SK-N-SH (cell line): ENCODE data around the gene ATAD3B. TPM values are rescaled to one million over a fixed set of nuclear protein-coding genes. Genes with fewer than 3 reads are reported as not detected.

Source experiments
- CTCF ChIA-PET: fragments of 300-600, 350-600 bp; formaldehyde crosslinking; extraction: SDS; loops from one replicate; lab custom pipeline; 2021; lab: Yijun Ruan, JAX
- POLR2A ChIA-PET: fragments of 350-600 bp; sonication (Branson Sonifier 250); formaldehyde crosslinking; extraction: SDS; loops from one replicate; lab custom pipeline; 2020; ENCODE audit warnings: antibody characterized with exemption, inconsistent platforms; lab: Yijun Ruan, JAX
- DNase-seq: peaks from one replicate; pipeline ENCODE4 v3.0.0; 2012
- H2AFZ ChIP-seq: fragments of 200-600 bp; sonication (generic); 2 replicates; pipeline ENCODE4 v1.8.1; 2016; ENCODE audit warnings: antibody characterized with exemption, mild to moderate bottlenecking, low read depth
- H3F3A ChIP-seq: fragments of 200-600 bp; sonication (generic); replicated peaks from 2 replicates; pipeline ENCODE3; 2016; ENCODE audit warnings: antibody characterized with exemption, mild to moderate bottlenecking; ENCODE audit not compliant: insufficient read depth
- H3K27ac ChIP-seq, 2 experiments: fragments of 200-500 bp in 1 of 2; fragments of 200-600 bp in 1 of 2; sonication (Bioruptor generic) in 1 of 2; sonication (generic), shearing (Covaris generic) in 1 of 2; 2 replicates each; pipeline versions ENCODE4 v1.5.1 to v1.6.1; 2014 to 2016; ENCODE audit warnings: low read depth in 2 of 2, inconsistent platforms in 1 of 2, low read length in 1 of 2, mild to moderate bottlenecking in 1 of 2, mixed read lengths in 1 of 2
- H3K27me3 ChIP-seq: fragments of 200-600 bp; sonication (generic), shearing (Covaris generic); 2 replicates; pipeline ENCODE4 v1.6.1; 2016; ENCODE audit warnings: mixed run types; ENCODE audit not compliant: insufficient read depth
- H3K36me3 ChIP-seq, 2 experiments: fragments of 200-500 bp in 1 of 2; fragments of 200-600 bp in 1 of 2; sonication (Bioruptor generic) in 1 of 2; sonication (generic) in 1 of 2; replicated peaks in 1 of 2; 2 replicates each; pipeline versions ENCODE3 to v1.5.1; 2014 to 2016; ENCODE audit warnings: low read length in 1 of 2, mild to moderate bottlenecking in 1 of 2; ENCODE audit not compliant: insufficient read depth in 2 of 2, control insufficient read depth in 1 of 2
- H3K4me1 ChIP-seq, 2 experiments: fragments of 200-500 bp in 1 of 2; fragments of 200-600 bp in 1 of 2; sonication (Bioruptor generic) in 1 of 2; sonication (generic), shearing (Covaris generic) in 1 of 2; 2 replicates each; pipeline versions ENCODE4 v1.5.1 to v1.6.1; 2014 to 2016; ENCODE audit warnings: low read depth in 1 of 2, low read length in 1 of 2, mixed run types in 1 of 2; ENCODE audit not compliant: insufficient read depth in 2 of 2, control insufficient read depth in 1 of 2
- H3K4me2 ChIP-seq: fragments of 200-600 bp; sonication (generic), shearing (Covaris generic); 2 replicates; pipeline ENCODE4 v1.6.1; 2017; ENCODE audit warnings: mixed run types
- H3K4me3 ChIP-seq, 2 experiments: fragments of 200-500 bp in 1 of 2; fragments of 200-600 bp in 1 of 2; sonication (Bioruptor generic) in 1 of 2; sonication (generic), shearing (Covaris generic) in 1 of 2; 2 replicates each; pipeline versions ENCODE4 v1.5.1 to v1.8.1; 2014 to 2016; ENCODE audit warnings: low read depth in 2 of 2, inconsistent platforms in 1 of 2, low read length in 1 of 2, mild to moderate bottlenecking in 1 of 2, mixed read lengths in 1 of 2, moderate library complexity in 1 of 2
- H3K79me2 ChIP-seq: fragments of 200-600 bp; sonication (generic); 2 replicates; pipeline ENCODE4 v1.8.1; 2017; ENCODE audit warnings: mild to moderate bottlenecking; ENCODE audit not compliant: insufficient read depth
- H3K9ac ChIP-seq: fragments of 200-600 bp; sonication (generic); 2 replicates; pipeline ENCODE4 v1.6.1; 2017; ENCODE audit warnings: mixed run types
- H3K9me2 ChIP-seq: fragments of 200-600 bp; sonication (generic); 2 replicates; pipeline ENCODE4 v1.6.1; 2017; ENCODE audit warnings: mixed run types
- H3K9me3 ChIP-seq: fragments of 200-600 bp; sonication (generic); 2 replicates; pipeline ENCODE4 v1.6.1; 2017; ENCODE audit warnings: mixed run types, mild to moderate bottlenecking, moderate library complexity
- H4K20me1 ChIP-seq: fragments of 200-600 bp; sonication (generic); 2 replicates; pipeline ENCODE4 v1.6.1; 2017; ENCODE audit warnings: mild to moderate bottlenecking, mixed run types; ENCODE audit not compliant: insufficient read depth
- EZH2phosphoT487 ChIP-seq: fragments of 200-600 bp; sonication (generic); IDR thresholded peaks from 2 replicates; pipeline ENCODE4 v1.6.1; 2017; ENCODE audit warnings: low read depth, mixed run types, mild to moderate bottlenecking, antibody characterized with exemption, moderate library complexity, borderline replicate concordance
- FOXJ3 ChIP-seq: sonication (generic); formaldehyde crosslinking; IDR thresholded peaks from 2 replicates; pipeline ENCODE4 v1.5.1; 2020; ENCODE audit warnings: mild to moderate bottlenecking, missing genetic modification reagents
- FOXM1 ChIP-seq: IDR thresholded peaks from 2 replicates; pipeline ENCODE4 v1.4.0; 2012; ENCODE audit warnings: low read depth, mild to moderate bottlenecking
- GABPA ChIP-seq: IDR thresholded peaks from 2 replicates; pipeline ENCODE4 v1.4.0; 2012; ENCODE audit warnings: low read depth, mild to moderate bottlenecking
- GATA2 ChIP-seq: sonication (generic); formaldehyde crosslinking; IDR thresholded peaks from 2 replicates; pipeline ENCODE4 v1.5.0; 2020; ENCODE audit warnings: mild to moderate bottlenecking, missing genetic modification reagents
- IRF3 ChIP-seq: fragments of 150-350 bp; IDR thresholded peaks from 2 replicates; pipeline ENCODE4 v1.6.1; 2016; ENCODE audit warnings: mild to moderate bottlenecking, low read depth, low read length
- JUND ChIP-seq: IDR thresholded peaks from 2 replicates; pipeline ENCODE4 v1.4.0; 2012
- MEF2A ChIP-seq: IDR thresholded peaks from 2 replicates; pipeline ENCODE4 v1.4.0; 2012; ENCODE audit warnings: low read depth, borderline replicate concordance
- NRF1 ChIP-seq: IDR thresholded peaks from 2 replicates; pipeline ENCODE4 v1.6.1; 2012; ENCODE audit warnings: low read depth, mild to moderate bottlenecking, low read length
- RCOR1 ChIP-seq: fragments of 150-350 bp; IDR thresholded peaks from 2 replicates; pipeline ENCODE4 v1.6.1; 2017; ENCODE audit warnings: antibody characterized with exemption, low read length
- RXRA ChIP-seq: IDR thresholded peaks from 2 replicates; pipeline ENCODE4 v1.4.0; 2012; ENCODE audit warnings: low read depth, mild to moderate bottlenecking, borderline replicate concordance
- TAF1 ChIP-seq: IDR thresholded peaks from 2 replicates; pipeline ENCODE4 v1.6.1; 2012; ENCODE audit warnings: low read depth, mild to moderate bottlenecking, low read length, moderate library complexity, borderline replicate concordance
- YY1 ChIP-seq: IDR thresholded peaks from 2 replicates; pipeline ENCODE4 v1.4.0; 2012; ENCODE audit warnings: low read depth, mild to moderate bottlenecking
- ZBTB33 ChIP-seq: IDR thresholded peaks from 2 replicates; pipeline ENCODE4 v1.4.0; 2012; ENCODE audit warnings: low read depth, borderline replicate concordance
- WGBS: methylation state at CpG from one replicate; pipeline ENCODE4 v1.1.6; 2017; ENCODE audit warnings: low lambda C conversion rate; 5-methylcytosine and 5-hydroxymethylcytosine counted together
- polyA plus RNA-seq, 3 experiments: library from polyadenylated mRNA; depleted of rRNA; stranded (reverse); fragments of >200 nt; gene quantifications; 2 replicates each; pipeline ENCODE4 v1.2.3, GENCODE V29; 2012
- TF ChIP-seq, protein P1 (sequence below): IDR thresholded peaks from 2 replicates; pipeline ENCODE4 v1.6.1; 2012; ENCODE audit warnings: mild to moderate bottlenecking, low read depth, low read length, moderate library complexity

ATAD3B gene
- polyA plus RNA-seq, 1 of the 3 experiments (the other 2 are of a cell fraction), result 71.6 TPM

DNA sequence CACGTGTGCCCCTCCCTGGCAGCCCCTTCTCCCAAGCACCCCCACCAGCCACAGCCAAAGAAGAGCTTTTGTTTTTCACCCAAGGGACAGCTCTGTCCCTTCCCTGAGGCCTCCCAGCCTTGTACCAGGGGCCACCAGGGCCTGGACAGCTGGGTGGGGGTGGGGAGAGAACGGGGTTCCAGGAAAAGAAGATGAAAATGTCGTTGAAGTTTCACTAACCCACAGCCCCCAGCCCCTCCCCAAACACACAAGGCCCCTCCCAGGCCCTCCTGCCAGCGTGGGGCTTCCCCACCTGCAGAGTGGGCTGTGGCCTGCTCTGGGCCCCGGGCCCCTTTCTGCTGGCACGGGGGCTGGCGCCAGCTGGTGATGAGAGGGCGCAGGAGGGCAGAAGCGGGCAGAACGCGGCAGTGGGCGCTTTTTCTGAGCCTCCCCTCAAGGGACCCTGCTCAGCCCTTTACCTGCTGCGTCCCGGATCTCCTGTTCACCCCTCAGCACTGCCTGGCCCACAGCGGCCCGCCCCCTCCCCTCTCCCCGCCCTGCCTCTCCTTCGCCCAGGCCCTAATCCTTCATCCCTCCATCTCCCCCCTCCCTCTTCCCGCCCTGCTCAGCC, 45.0 kb upstream of the ATAD3B start:
- 91% methylated on average over 11 of the region's 19 CpGs for WGBS
- peak; percentile 32 for DNase-seq
- no peaks in the 10 kb centered on the region for H4K20me1 ChIP-seq
- H3K27me3 ChIP-seq, result no peaks in the 10 kb centered on the region
- no peak overlapping the region for H3K4me2 ChIP-seq
- H3K9me2 ChIP-seq, result no peaks in the 10 kb centered on the region
- no peak overlapping the region for H3K27ac ChIP-seq
- ChIA-PET CTCF (no interaction called here), POLR2A (no interaction called here)
- no peak overlapping the region for H3K4me3 ChIP-seq
- TF ChIP-seq FOXJ3 (CRISPR knock-in tag) (no peak), TAF1 (no peak), GATA2 (CRISPR knock-in tag) (no peak), JUND (no peak), EZH2phosphoT487 (no peak), IRF3 (no peak), FOXM1 (no peak), ZBTB33 (no peak), YY1 (no peak), NRF1 (no peak), GABPA (no peak), RXRA (no peak), MEF2A (no peak), RCOR1 (no peak)
- TF ChIP-seq, protein P1, sequence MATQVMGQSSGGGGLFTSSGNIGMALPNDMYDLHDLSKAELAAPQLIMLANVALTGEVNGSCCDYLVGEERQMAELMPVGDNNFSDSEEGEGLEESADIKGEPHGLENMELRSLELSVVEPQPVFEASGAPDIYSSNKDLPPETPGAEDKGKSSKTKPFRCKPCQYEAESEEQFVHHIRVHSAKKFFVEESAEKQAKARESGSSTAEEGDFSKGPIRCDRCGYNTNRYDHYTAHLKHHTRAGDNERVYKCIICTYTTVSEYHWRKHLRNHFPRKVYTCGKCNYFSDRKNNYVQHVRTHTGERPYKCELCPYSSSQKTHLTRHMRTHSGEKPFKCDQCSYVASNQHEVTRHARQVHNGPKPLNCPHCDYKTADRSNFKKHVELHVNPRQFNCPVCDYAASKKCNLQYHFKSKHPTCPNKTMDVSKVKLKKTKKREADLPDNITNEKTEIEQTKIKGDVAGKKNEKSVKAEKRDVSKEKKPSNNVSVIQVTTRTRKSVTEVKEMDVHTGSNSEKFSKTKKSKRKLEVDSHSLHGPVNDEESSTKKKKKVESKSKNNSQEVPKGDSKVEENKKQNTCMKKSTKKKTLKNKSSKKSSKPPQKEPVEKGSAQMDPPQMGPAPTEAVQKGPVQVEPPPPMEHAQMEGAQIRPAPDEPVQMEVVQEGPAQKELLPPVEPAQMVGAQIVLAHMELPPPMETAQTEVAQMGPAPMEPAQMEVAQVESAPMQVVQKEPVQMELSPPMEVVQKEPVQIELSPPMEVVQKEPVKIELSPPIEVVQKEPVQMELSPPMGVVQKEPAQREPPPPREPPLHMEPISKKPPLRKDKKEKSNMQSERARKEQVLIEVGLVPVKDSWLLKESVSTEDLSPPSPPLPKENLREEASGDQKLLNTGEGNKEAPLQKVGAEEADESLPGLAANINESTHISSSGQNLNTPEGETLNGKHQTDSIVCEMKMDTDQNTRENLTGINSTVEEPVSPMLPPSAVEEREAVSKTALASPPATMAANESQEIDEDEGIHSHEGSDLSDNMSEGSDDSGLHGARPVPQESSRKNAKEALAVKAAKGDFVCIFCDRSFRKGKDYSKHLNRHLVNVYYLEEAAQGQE, result no peak
- H3K9ac ChIP-seq, result no peak overlapping the region
- H3F3A ChIP-seq, result peaks cover 3% of the 10 kb centered on the region
- H3K9me3 ChIP-seq, result no peaks in the 10 kb centered on the region
- H3K36me3 ChIP-seq, result no peaks in the 10 kb centered on the region
- H3K79me2 ChIP-seq, result no peaks in the 10 kb centered on the region
- H2AFZ ChIP-seq, result no peak overlapping the region
- H3K4me1 ChIP-seq, result peaks cover 0 to 6% of the 10 kb centered on the region in 2 experiments; a peak in 2 of 4 replicates
